ENCODE measurements around the gene SDCCAG8.

Gene SDCCAG8

DNA sequence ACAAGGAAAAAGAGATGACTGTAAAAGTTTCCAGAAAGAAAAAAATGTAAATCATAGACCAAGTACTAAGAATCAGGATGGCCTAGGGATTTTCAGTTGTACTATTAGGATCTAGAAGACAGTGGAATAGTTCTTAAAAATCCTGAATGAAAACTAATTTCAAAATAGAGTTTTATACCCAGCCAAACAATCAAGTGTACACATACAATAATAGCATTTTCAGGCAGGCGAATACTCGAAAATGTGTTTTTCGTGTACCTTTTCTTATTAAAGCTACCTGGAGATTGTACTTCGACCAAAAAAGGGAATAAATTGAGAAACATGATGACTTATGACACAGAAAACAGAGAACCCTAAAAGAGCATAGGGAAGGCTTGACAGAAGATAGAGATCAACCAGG, 118.6 kb downstream of the SDCCAG8 start:
- no peak for DNase-seq (ENCODE audit: low read depth, low spot score)
- no peak overlapping the region for H3K27ac ChIP-seq

DNA sequence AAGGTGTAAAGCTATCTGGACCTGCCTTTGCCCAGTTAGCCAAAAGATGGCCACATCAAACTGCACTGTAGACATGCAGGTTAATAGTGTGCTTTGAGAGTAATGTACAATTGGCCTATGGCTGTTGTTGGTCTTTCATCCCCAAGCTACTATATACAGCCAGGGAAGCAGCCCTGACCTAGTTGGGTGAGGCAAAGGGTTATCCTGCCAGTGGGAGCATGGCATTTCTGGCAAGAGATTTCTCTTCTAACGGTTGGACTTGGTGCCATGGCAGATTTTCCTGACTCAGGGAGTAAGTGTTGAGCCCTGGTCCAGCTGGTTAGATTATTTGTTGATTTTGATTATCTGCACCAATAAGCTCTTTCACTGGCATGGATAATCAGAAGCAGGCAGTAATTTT, 119.8 kb downstream of the SDCCAG8 start:
- DNase-seq (ENCODE audit: low read depth, low spot score): no peak

DNA sequence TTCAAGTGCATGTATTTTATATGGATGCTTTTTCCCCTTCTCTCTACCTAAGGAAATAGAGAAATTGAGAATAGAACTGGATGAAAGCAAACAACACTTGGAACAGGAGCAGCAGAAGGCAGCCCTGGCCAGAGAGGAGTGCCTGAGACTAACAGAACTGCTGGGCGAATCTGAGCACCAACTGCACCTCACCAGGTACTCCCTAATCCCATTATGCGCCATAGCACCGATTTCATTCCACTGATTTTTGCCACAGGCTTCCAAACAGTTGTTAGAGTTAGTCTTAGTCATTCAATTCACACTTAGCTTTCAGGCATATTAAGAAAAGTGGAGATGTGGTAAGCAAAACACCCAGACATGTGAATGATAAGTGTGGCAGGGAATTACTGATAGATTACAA, 122.8 kb downstream of the SDCCAG8 start:
- DNase-seq (ENCODE audit: low read depth, low spot score): no peak
- H3K27ac ChIP-seq: no peak overlapping the region

More for the DNA sequence above, 119.8 kb downstream of the SDCCAG8 start:
- no peak overlapping the region for H3K27ac ChIP-seq

DNA sequence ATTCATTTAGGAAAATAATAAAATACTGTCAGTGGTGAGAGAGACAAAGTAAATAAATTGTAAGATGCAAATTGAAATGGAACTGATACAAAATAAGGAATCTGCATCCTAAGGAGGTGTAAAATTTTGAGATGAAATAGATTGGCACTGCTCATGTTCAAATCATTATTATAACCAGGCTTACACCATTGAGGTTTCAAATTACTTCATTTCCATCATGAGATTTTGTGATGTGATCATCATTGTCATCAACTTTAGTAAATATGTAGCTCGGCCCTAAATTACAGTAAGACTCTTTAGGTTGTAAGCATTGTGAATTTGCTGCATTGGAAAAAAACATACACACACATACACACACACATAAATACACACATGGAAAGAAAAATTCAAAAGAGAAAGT, 123.4 kb downstream of the SDCCAG8 start:
- H3K27ac ChIP-seq: no peak overlapping the region
- no peak for DNase-seq (ENCODE audit: low read depth, low spot score)

DNA sequence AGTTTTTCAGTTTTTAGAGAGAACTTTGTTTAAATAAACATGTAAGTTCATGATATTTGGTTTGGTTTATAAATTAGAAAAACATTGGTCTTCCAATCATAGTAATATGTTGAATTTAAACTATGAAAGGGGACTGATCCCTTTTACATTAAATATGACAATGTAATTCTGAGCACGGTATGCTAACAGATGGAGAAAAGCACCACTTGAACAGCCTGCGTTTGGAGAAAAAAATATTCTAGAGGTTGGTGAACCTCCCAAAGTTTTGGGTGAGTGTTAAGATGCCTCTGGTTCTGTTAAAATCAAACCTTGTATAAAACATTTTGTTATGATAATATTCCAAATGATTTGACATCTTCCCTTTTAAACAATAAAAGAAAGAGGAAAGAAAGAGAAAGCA, 123.9 kb downstream of the SDCCAG8 start:
- DNase-seq (ENCODE audit: low read depth, low spot score): no peak
- no peak overlapping the region for H3K27ac ChIP-seq

DNA sequence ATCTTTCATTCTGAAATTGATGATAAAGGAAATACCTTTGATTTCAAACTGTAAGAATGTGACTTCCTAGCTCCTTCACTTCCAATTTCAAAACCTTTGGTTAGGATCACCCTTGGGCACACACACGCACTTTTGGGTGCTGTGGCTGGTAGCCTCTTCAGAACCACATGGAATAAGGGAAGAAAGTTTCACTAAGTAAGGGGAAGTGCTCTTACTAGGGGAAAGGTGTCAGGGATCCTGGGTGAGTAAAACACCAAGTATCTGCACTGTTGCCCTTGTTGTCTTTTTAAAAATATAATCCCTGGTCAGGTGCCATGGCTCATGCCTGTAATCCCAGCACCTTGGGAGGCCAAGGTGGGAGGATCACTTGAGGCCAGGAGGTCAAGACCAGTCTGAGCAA, 132.4 kb downstream of the SDCCAG8 start:
- DNase-seq (ENCODE audit: low read depth, low spot score): no peak
- H3K27ac ChIP-seq: no peak overlapping the region

DNA sequence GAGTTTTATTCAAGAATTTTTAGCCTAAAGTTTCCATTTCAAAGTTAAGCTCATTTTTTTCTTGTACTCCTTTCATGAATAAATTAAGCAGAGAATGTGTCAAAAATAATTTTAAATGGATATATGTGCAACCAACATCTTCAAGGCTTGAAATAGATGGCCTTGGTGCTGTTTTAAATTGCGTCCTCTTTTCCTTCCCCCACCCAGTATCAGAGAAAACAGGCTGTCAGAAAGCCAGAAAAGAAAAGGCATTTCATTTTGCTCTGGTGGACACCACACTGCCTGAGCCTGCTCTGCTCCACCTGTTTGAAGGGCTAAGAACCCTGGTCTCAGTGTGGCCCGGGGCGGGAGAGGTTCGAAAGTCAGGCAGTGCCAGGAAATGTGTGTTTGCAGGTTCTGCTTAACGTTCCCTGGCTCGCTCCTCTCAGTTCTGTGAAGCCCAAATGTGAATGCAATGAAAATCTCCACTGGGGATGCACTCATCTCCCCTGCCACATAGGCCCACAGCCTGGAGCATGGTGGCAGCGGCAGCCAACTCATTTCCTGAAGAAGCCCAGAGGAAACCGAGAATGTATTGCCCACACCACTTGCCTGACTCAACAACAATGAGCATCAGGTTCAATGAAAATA, 134.4 kb downstream of the SDCCAG8 start:
- H3K27ac ChIP-seq: no peak overlapping the region
- DNase-seq (ENCODE audit: low read depth, low spot score): no peak

DNA sequence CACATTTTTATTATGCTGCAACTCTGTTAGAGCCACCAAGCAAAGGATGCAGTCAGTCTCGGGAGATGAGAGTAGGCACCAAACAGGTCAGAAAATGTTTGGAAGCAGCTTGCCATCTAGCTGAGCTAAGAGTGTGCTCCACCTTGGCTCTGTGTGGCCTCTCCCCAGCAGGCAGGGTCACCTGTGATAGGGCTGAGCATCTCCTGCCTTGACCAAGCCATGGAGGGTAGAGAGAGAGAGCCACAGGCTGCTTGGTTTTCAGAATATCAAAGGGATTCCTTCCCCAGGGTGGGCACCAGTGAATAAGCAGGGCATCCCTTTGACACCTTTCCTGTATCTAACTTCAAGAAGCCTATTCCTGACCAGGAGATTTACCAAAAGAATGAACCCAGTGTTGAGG, 135.5 kb downstream of the SDCCAG8 start:
- no peak for DNase-seq (ENCODE audit: low read depth, low spot score)

DNA sequence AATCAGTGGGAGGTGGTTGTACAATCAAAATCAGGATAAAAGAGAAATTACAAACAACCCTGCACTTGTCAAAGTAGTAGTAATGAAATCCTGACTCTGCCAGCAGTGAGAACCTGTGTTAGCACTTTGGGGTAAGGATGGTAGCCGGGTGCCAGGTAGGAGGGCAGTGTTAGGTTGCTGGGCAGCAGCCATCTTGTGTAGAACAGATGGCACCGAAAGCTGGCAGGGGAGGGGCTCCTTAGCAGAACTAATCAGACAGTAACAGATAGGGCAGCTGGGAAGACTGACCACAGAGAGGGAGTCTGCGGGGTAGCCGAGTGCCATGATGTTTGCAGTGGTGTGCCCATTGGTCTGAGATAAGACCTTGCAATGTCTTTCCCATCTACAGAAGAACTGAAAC, 137.3 kb downstream of the SDCCAG8 start:
- no peak for DNase-seq (ENCODE audit: low read depth, low spot score)
- no peak overlapping the region for H3K27ac ChIP-seq

More for the DNA sequence above, 135.5 kb downstream of the SDCCAG8 start:
- H3K27ac ChIP-seq: no peak overlapping the region

DNA sequence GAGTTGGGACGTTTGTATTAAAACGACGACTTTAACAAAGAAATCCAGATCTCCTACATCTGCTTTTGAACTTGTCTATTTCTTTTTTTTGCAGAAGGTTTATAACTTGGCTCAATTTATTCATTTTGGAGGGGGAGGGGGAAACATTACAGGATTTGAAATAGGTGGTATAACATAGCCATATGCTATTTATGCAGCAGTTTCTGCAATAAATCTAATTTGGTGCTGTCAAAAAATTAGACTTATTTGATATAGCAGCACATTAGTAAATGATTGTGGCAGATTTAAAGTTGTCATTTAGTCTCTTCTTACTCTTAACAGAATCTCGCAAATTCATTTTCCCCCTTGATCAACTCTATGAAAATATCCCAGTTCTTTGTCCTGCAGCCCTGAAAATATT, 138.2 kb downstream of the SDCCAG8 start:
- H3K27ac ChIP-seq: no peak overlapping the region
- DNase-seq (ENCODE audit: low read depth, low spot score): no peak

DNA sequence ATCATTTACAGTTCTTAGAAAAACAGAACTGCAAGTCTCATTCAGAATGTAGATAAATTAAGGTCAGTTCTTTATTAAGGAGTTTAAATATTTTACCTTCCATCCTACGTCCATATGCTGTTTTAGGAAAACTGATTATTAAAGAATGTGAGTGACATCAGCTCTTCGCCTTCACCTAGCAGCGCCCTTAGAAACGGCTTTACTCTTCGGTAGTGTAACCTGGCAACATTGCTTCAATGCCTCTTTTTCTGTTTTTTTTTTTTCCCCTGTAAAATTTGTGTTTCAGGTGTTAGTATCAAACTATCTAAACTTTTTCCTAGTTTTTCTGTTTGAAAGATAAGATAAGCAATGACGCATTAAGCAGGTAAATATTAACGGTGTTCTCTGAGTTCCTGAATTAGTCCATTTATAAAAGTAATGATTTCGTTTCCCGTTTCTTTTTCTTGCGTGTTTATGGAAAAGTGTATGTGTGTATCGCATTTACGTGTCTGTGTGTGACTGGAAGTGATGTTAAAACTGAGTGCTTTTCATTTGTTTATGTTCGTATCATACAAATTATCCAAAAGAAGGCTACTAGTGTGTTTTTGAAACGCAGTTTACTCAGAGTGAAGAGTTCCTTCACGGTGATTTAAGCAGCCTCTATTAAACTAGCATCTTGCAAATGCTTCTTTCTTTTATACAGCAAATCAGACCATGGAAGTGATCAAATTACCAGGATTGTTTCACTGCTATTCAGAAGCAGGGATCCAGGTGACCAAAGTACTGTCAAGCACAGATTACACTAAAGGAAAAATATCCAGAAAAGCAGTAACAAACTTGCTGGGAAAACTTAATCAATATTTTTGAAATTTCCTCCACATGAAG, 139.0 kb downstream of the SDCCAG8 start:
- no peak for DNase-seq (ENCODE audit: low read depth, low spot score)
- no peak overlapping the region for H3K27ac ChIP-seq

DNA sequence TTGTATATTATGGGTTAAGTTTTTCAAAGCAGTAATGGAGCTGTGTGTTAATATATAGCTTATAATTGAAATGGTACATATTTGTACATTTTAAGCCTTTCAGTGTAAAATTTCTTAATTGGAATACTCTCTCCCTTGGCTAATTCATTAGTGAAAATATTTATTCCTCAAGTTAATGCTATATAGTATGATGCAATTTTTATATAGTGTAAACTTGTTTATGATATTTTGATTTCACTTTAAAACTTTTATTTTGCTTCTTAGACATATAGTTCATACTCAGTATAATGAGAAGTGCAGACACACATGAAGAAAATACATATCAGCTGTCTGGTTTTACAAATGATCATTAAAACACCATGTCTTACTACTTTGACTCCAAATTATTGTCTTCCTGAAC, 140.6 kb downstream of the SDCCAG8 start:
- no peak for DNase-seq (ENCODE audit: low read depth, low spot score)
- H3K27ac ChIP-seq: no peak overlapping the region

DNA sequence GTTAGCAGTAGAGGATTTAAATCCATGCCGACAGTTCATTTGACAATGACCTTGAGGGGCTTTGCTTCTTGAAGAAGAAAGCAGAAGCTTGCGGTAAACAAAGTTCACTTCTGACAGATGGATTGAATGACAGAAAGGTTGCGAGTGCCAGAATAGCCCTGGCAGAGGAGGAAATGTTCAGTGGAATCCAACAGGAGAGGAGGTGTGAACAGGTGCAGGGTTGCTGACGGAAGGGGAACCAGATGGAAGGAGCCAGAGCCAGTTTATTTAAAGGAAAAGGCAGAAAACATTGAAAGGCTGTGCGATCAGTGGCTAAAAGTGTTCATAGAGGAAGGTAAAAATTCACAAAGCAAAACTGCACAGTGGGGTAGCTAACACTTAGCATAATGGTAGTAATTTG, 141.0 kb downstream of the SDCCAG8 start:
- no peak for DNase-seq (ENCODE audit: low read depth, low spot score)
- H3K27ac ChIP-seq: no peak overlapping the region

DNA sequence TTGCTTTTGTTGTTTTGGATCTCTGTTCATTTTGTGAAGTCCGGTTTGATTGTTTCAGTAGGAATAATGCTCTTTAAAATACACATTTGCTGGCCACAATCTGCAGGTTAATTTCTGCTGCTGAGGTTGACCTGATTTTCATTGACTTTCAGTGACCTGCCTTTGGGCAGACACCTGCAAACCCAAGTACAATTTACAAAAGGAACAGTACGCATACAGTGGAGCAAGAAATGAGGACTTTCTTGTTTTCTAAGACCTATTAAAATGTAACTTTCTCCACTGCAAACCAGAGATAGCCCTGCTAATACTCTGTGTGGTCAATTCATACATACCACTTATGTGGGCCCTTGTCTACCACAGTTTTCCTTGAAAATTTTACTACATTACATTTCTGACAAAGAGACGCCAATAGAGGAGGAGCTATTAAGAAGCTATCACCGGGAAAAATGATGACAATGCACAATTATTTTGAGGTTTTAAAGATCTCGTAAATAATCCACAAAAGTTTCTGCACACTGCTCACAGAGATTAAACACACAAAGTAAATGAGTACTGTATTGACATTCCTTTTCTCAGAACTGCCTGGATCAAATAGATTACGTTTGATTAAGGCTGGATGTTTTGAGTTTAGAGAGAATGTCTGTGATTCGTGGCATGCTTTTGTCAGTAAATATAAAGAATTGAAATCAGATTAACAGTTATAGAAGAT, 141.9 kb downstream of the SDCCAG8 start:
- no peak for DNase-seq (ENCODE audit: low read depth, low spot score)
- no peak overlapping the region for H3K27ac ChIP-seq

DNA sequence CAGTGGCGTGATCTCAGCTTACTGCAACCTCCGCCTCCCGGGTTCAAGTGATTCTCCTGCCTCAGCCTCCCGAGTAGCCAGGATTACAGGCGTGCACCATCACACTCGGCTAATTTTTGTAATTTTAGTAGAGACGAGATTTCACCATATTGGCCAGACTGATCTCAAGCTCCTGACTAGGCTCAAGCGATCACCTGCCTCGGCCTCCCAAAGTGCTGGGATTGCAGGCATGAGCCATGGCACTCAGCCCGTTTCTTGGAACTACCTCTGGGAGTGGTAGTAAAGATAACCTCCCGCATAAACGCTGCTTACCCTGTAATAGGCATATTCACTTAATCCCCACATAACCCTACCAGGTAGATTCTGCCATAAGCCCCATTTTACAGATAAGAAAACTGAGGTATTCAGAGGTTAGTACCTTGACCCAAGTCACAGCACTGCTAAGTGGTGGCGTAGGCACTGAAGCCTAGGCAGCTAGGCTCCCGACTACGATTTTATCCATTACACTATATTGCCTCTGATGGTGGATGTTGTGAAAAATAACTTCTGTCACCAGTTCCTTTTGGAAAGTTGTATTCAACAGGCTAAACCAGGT, 143.8 kb downstream of the SDCCAG8 start:
- no peak for DNase-seq (ENCODE audit: low read depth, low spot score)
- H3K27ac ChIP-seq: no peak overlapping the region

DNA sequence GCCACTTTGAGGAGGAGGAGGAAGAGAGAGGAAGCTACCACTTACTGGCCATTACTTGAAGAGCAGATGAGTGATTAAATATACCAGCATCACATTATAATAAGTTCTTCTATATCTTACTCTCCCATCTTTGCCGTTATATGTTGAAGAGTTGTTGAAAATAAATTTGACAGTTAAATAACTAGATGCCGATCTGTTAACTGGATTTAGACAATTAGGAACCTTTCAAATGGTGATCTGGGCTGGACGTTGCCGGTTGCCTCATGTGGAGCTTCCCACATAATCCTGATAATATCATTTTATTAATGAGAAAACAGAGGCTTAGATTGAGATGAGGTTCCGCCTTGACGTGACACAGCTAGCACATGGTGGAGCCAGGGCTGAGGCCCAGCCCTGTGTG, 147.0 kb downstream of the SDCCAG8 start:
- H3K27ac ChIP-seq: no peak overlapping the region
- no peak for DNase-seq (ENCODE audit: low read depth, low spot score)

DNA sequence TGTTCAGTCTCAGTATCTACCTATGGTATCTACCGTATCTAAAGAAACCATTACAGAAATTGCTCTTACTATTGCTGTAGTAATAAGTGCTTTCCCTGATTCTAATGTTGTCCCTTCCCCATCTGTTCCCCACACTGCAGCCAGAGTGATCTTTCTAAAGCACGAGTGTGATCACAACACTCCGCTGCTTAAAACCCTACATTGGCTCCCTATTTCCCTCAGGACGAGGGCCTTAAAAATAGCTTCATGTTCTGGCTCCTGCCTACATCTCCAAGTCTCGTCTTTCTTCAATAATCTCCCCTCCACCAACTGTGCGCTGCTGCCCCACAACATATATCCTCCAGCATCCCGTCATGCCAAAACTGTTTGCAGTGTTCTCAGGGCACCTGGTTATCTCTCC, 150.6 kb downstream of the SDCCAG8 start:
- DNase-seq (ENCODE audit: low read depth, low spot score): no peak
- no peak overlapping the region for H3K27ac ChIP-seq

DNA sequence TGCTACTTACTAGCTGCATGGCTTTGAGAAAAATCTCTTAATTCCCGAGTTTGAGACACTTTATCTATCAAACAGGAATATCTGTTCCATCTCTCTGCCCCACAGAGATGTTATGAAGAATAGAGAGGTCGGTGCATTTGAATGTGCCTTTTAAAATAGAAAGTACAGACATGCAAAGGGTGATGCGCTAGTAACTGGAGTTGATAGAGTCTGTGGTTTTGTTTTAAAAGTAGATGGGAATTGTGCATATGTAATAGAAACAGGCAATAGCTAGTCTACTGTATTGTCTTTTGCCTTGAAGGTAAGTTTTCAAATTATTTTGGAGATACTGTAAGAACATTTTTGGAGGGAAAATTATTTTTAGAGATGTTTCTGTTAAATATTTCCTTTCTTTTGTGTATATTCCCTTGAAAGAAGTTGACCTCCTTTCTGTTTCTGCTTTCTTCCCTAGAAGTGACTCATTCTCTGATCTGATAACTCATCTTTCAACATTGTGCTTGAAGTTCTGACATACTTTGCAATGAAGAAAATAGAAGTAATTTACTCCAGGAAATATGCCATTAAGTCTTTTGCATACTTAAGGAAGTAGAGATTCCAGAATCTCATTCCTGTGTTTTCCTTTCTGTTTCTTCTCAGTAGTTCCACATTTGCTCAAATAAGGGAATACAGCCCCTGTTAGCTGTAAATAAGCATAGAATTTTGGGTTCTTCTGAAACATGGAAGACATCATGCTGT, 151.6 kb downstream of the SDCCAG8 start:
- H3K27ac ChIP-seq: peak overlapping the region; percentile 5
- DNase-seq (ENCODE audit: low read depth, low spot score): no peak

DNA sequence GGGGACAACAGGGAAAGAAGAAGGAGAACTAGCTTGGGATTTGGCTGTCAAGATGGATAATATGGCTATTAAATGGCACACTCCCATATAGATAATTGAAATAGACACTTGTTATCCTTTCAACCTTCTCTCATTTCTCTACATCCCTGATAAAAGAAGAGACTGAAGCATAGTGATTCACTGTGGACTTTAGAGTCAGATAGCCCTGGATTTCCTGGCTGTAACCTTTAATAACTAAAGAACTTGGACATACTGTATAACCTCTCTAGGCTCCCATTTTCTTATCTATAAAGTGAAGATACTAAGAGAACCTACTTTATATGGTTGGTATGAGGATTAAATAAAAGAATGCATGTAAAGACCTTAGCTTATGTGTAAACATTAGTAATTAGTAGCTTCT, 152.6 kb downstream of the SDCCAG8 start:
- DNase-seq (ENCODE audit: low read depth, low spot score): no peak
- H3K27ac ChIP-seq: no peak overlapping the region

DNA sequence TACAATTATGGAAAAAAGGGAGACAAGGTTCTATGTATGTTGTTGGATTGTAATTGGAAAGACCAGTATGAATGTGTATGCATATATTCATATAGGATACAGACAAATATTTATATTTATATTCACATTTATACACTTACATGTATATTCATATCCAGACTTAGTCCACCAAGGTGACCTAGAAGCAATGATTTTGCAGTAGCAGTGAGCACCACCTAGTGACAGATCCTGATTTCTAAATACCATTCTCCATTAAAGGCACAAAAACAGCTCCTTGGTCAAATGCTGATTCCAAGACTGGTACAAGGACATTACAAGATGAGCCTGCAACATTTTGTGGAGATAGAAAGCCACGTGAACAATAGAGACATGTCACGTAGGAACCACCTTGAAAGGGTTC, 153.4 kb downstream of the SDCCAG8 start:
- H3K27ac ChIP-seq: no peak overlapping the region
- no peak for DNase-seq (ENCODE audit: low read depth, low spot score)
